CD8-positive, alpha-beta memory T cell (primary cell): ENCODE results near the gene ZNF609. TPM values are rescaled to one million over a fixed set of nuclear protein-coding genes. Genes with fewer than 3 reads are reported as not detected.

ENCODE experiments used
- CTCF ChIA-PET: fragments of 350-600 bp; sonication (Branson Sonifier 250); formaldehyde crosslinking; loops from one replicate; lab custom pipeline; 2021; ENCODE audit warnings: antibody characterized with exemption; lab: Charles Lee
- POLR2A ChIA-PET: fragments of 350-600 bp; sonication (Branson Sonifier 250); formaldehyde crosslinking; loops from one replicate; lab custom pipeline; 2021; ENCODE audit warnings: antibody characterized with exemption; lab: Charles Lee
- DNase-seq, 5 donors: peaks; one replicate each; pipeline versions ENCODE4 v3.0.0 to v3.0.0-alpha.2; 2020 to 2022; ENCODE audit warnings: mixed read lengths in 1 of 5
- H3K27ac ChIP-seq: one replicate; pipeline ENCODE4 v1.7.0; 2013; ENCODE audit warnings: low read depth, mild to moderate bottlenecking, low read length, moderate library complexity
- H3K27me3 ChIP-seq: 2 replicates; pipeline ENCODE4 v1.7.0; 2013; ENCODE audit warnings: low read length, mild to moderate bottlenecking; ENCODE audit not compliant: insufficient read depth, poor library complexity, severe bottlenecking
- H3K36me3 ChIP-seq: 2 replicates; pipeline ENCODE4 v1.7.0; 2013; ENCODE audit warnings: mild to moderate bottlenecking, low read length, moderate library complexity; ENCODE audit not compliant: insufficient read depth
- H3K4me1 ChIP-seq: 2 replicates; pipeline ENCODE4 v1.7.0; 2013; ENCODE audit warnings: mild to moderate bottlenecking, low read length, moderate library complexity; ENCODE audit not compliant: insufficient read depth
- H3K4me3 ChIP-seq: 2 replicates; pipeline ENCODE4 v1.7.0; 2013; ENCODE audit warnings: mild to moderate bottlenecking, low read length
- H3K9me3 ChIP-seq: 2 replicates; pipeline ENCODE4 v1.7.0; 2013; ENCODE audit warnings: mild to moderate bottlenecking, low read length
- H3K27ac Mint-ChIP-seq, 8 donors: one replicate each; pipeline ENCODE4 v1.8.0; 2020 to 2021; ENCODE audit warnings: mixed read lengths in 8 of 8, mild to moderate bottlenecking in 6 of 8, inconsistent platforms in 3 of 8, moderate library complexity in 3 of 8
- H3K27me3 Mint-ChIP-seq, 2 donors: one replicate each; pipeline ENCODE4 v1.8.0; 2020 to 2021; ENCODE audit warnings: mixed read lengths in 2 of 2, mild to moderate bottlenecking in 1 of 2, moderate library complexity in 1 of 2
- H3K36me3 Mint-ChIP-seq, 3 donors: one replicate each; pipeline ENCODE4 v1.8.0; 2020 to 2021; ENCODE audit warnings: mixed read lengths in 3 of 3, inconsistent platforms in 1 of 3, mild to moderate bottlenecking in 1 of 3
- H3K4me1 Mint-ChIP-seq, 3 donors: one replicate each; pipeline ENCODE4 v1.8.0; 2020 to 2021; ENCODE audit warnings: mixed read lengths in 3 of 3, inconsistent platforms in 1 of 3, mild to moderate bottlenecking in 1 of 3
- H3K4me3 Mint-ChIP-seq, 7 donors: one replicate each; pipeline ENCODE4 v1.8.0; 2020 to 2021; ENCODE audit warnings: mixed read lengths in 7 of 7, mild to moderate bottlenecking in 6 of 7, moderate library complexity in 4 of 7, inconsistent platforms in 2 of 7
- H3K9me3 Mint-ChIP-seq, 5 donors: one replicate each; pipeline ENCODE4 v1.8.0; 2020 to 2022; ENCODE audit warnings: mixed read lengths in 5 of 5, mild to moderate bottlenecking in 3 of 5, moderate library complexity in 2 of 5, inconsistent platforms in 1 of 5
- polyA plus RNA-seq: library from polyadenylated mRNA; unstranded; fragments of 300-500 nt; fragmentation: Illumina TruSeq; gene quantifications from one replicate; pipeline ENCODE4 v1.2.3, GENCODE V29; 2021
- total RNA-seq, 2 experiments: library from RNA; stranded (reverse); gene quantifications; one replicate each; pipeline ENCODE4 v1.2.3, GENCODE V29; 2021

The ZNF609 gene
- total and polyA plus RNA-seq, 3 experiments from 2014 or later = 10.7 to 38.9 (median 38.0) TPM

DNA sequence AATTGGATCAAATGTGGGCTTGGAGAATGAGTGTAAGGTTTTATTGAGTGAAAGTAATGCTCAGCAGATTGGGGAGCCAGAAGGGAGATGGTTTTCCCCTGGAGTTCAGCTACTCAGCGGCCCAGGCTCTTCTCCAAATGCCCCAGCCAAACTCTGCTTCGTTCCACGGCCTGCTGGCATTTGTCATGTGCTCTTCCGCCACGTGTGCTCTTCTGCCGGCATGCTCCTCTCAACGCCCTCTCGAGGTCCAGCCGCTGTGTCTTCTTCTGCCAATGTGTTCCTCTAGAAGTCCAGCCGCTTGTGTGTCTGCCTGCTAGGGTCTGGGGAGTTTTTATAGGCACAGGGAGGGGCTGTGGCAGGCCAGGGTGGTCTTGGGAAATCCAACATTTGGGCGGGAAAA lies 158.2 kb downstream of the ZNF609 start:
- H3K4me3 ChIP-seq = no peak overlapping the region
- no peaks in the 10 kb centered on the region for H3K36me3 ChIP-seq
- H3K4me3 Mint-ChIP-seq = peak overlapping the region in 1 of 7 donors; percentile 19
- no peaks in the 10 kb centered on the region for H3K27me3 ChIP-seq
- CTCF ChIA-PET = interaction anchor here (5.0 kb wide), 1 partner anchor 34 kb away, joined by 18 read pairs; no protein-coding TSS in a partner anchor
- H3K27me3 Mint-ChIP-seq = no peaks in the 10 kb centered on the region
- H3K27ac Mint-ChIP-seq = peak overlapping the region in 3 of 8 donors; percentile 26 to 50 (median 40)
- H3K4me1 Mint-ChIP-seq = peaks cover 66 to 75% (median 75%) of the 10 kb centered on the region in 3 donors
- H3K27ac ChIP-seq = no peak overlapping the region
- no peaks in the 10 kb centered on the region for H3K9me3 Mint-ChIP-seq
- peaks cover 69% of the 10 kb centered on the region for H3K4me1 ChIP-seq
- H3K36me3 Mint-ChIP-seq = peaks cover 0 to 4% (median 2%) of the 10 kb centered on the region in 3 donors
- POLR2A ChIA-PET = no interaction called here
- H3K9me3 ChIP-seq = no peaks in the 10 kb centered on the region
- DNase-seq = no peak

DNA sequence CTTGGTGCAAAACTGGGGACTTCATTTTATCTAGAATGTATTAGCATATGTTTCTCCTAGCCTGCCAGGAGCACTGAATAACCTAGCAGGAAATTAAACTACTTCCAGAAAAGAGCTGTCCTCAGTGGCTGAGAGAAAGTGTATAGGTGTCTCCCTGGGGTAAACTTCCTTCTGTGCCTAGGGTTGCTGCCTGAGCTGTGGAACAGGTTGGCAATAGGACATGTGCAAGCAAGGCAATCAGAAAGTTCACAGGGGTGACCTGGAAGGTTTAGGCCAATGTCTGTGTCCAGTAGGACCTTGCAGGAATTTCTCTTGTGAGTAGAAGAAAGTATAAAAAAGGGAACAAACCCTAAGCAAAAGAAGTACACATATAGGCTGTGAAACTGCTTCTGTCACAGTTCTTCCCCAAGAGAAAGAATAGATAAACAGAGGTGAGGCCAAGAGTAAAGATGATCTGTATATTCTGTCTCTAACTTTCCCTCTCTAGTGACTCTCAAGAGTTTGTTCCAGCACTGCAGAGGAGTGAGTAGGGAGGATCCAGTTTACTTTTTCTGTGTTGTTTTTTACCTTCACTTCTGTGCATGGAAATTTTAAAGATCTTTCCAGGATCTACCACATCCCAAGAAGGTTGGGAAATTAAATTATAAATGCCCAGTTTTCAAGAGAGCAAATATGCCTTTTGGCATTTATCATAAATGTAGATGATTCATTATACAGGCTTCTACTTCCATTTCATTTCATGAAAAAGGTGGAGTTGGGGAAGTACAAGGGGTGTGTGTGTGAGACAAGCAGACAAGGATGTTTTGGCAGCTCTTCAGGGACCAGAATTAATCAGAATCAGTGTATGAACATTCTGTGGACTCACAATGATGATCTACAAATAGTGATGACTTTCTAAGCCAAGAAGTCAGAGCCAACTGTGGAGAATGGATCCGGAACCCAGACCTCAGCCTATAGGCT lies 159.8 kb downstream of the ZNF609 start:
- no peaks in the 10 kb centered on the region for H3K9me3 Mint-ChIP-seq
- Histone ChIP-seq H3K27ac (no peak overlapping the region), H3K9me3 (no peaks in the 10 kb centered on the region), H3K4me1 (peaks cover 81% of the 10 kb centered on the region), H3K27me3 (no peaks in the 10 kb centered on the region), H3K36me3 (no peaks in the 10 kb centered on the region), H3K4me3 (no peak overlapping the region)
- DNase-seq = no peak
- H3K36me3 Mint-ChIP-seq = peaks cover 0 to 2% (median 2%) of the 10 kb centered on the region in 3 donors
- H3K27me3 Mint-ChIP-seq = no peaks in the 10 kb centered on the region
- peak overlapping the region in 6 of 7 donors; percentile 19 to 72 (median 47) for H3K4me3 Mint-ChIP-seq
- CTCF ChIA-PET = interaction anchor here (5.0 kb wide), 1 partner anchor 32 kb away, joined by 18 read pairs; no protein-coding TSS in a partner anchor
- H3K27ac Mint-ChIP-seq = peak overlapping the region in 7 of 8 donors; percentile 49 to 90 (median 80)
- POLR2A ChIA-PET = no interaction called here
- peaks cover 81 to 88% (median 88%) of the 10 kb centered on the region in 3 donors for H3K4me1 Mint-ChIP-seq

DNA sequence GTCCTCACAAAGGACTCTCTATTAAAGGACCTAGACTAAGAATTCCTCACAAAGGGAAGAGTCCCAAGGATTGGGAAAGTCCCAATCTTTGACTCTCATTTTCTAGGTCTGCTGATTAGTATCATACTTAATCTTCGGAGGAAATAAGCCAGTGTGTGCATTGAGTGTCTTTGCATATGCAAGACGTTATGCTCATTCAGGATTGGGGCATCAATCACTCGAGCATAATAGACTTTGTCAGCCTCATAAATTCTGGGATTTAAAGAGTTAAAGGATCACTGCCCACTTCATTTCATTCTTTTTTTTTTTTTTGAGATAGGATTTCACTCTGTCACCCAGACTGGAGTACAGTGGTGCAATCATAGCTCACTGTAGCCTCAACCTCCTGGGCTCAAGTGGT lies 160.7 kb downstream of the ZNF609 start:
- Histone ChIP-seq H3K9me3 (no peaks in the 10 kb centered on the region), H3K4me1 (peaks cover 78% of the 10 kb centered on the region), H3K27me3 (no peaks in the 10 kb centered on the region), H3K4me3 (no peak overlapping the region), H3K27ac (no peak overlapping the region), H3K36me3 (no peaks in the 10 kb centered on the region)
- peak overlapping the region in 5 of 7 donors; percentile 6 to 72 (median 55) for H3K4me3 Mint-ChIP-seq
- H3K36me3 Mint-ChIP-seq = peaks cover 0 to 3% (median 2%) of the 10 kb centered on the region in 3 donors
- ChIA-PET POLR2A (no interaction called here), CTCF (interaction anchor here (5.0 kb wide), 1 partner anchor 31 kb away, joined by 18 read pairs; no protein-coding TSS in a partner anchor)
- no peaks in the 10 kb centered on the region for H3K9me3 Mint-ChIP-seq
- DNase-seq = no peak
- H3K27ac Mint-ChIP-seq = peak overlapping the region in 4 of 8 donors; percentile 38 to 84 (median 79)
- peaks cover 78 to 86% (median 84%) of the 10 kb centered on the region in 3 donors for H3K4me1 Mint-ChIP-seq
- H3K27me3 Mint-ChIP-seq = no peaks in the 10 kb centered on the region

DNA sequence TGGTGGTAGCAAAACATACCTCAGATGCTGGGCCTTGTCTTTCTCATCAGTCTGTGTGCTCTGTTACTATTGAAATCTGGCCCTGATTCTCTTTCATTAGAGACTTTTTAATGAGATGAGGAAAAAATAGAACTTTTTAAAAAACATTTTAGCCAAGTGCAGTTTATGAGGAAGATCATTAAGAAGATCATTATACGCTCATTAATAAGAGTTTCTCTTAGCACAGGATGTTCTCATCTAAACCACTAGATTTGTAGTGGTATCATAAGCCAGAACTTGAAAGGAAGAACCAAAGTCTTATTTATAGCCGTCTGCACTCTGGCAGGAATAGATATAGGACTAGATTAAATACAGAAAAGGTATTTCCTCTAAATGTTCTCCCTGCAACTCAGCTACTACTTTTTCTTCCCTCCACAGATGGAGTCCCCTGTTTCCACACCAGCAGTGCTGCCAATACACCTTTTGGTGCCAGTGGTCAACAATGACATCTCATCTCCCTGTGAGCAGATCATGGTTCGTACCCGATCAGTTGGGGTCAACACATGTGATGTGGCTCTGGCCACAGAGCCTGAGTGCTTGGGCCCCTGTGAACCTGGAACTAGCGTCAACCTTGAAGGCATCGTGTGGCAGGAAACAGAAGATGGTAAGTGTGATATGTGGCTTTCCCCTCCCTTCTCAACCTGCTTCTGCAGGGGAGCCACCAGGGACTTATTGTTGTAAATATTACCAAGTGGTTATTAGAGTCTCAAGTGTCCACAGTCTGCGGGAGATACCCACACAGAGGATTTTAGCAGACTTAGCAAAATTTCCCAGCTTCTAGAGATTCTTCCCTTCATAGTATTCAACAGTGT lies 162.3 kb downstream of the ZNF609 start:
- Histone ChIP-seq H3K27me3 (no peaks in the 10 kb centered on the region), H3K4me1 (peaks cover 90% of the 10 kb centered on the region), H3K4me3 (peak overlapping the region; percentile 51), H3K27ac (peak overlapping the region; percentile 45), H3K36me3 (no peaks in the 10 kb centered on the region), H3K9me3 (no peaks in the 10 kb centered on the region)
- ChIA-PET CTCF (interaction anchor here (0.8 to 1.2 kb wide), 4 partner anchors 12 to 31 kb away, joined by 3 to 5 read pairs (median 4); no protein-coding TSS in a partner anchor), POLR2A (interaction anchor here (0.6 to 1.4 kb wide), 5 partner anchors 12 to 192 kb away, joined by 3 to 6 read pairs (median 4); no protein-coding TSS in a partner anchor)
- DNase-seq = peak; percentile 31 to 77 (median 73)
- Mint-ChIP-seq H3K9me3 (no peaks in the 10 kb centered on the region), H3K27ac (peak overlapping the region; percentile 66 to 94 (median 90)), H3K27me3 (no peaks in the 10 kb centered on the region), H3K4me1 (peaks cover 87 to 97% (median 93%) of the 10 kb centered on the region in 3 donors), H3K36me3 (peaks cover 0 to 9% (median 4%) of the 10 kb centered on the region in 3 donors), H3K4me3 (peak overlapping the region; percentile 31 to 82 (median 77))

DNA sequence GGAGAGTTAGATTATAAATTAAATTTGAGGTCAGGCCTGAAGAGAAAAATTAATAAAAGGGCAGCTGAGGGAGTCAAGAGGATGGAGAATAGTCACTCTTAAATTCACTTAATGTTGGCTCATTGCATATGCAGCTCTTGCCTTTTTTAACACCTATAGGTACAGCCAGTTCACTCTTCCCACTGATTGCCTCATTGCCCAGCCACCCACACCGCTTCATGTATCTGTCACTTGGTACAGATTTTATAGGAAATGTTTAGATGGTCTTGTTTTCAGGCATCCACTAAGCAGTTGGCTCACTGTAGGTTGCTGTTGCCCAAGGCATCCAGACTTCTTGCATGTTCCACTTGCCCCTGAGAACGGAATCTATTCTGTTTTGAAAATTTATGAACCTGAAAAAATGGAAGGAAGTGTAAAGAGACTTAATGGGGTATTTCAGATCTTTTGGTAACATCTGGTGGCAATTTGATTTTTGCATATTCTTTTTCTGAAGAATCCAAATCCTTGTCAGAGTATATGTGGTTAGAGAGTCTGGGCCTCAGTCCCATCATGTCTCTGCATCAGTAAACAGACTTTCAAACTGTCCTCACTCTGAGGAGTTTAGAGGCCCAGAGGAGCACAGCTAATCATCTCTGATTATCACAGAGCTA lies 163.1 kb downstream of the ZNF609 start:
- peaks cover 93% of the 10 kb centered on the region for H3K4me1 ChIP-seq
- no peak overlapping the region for H3K27ac ChIP-seq
- peak overlapping the region; percentile 66 to 94 (median 90) for H3K27ac Mint-ChIP-seq
- peak overlapping the region; percentile 51 for H3K4me3 ChIP-seq
- H3K36me3 Mint-ChIP-seq = peaks cover 0 to 9% (median 4%) of the 10 kb centered on the region in 3 donors
- POLR2A ChIA-PET = interaction anchor here (0.6 to 1.4 kb wide), 3 partner anchors 17 to 28 kb away, joined by 4 to 6 read pairs (median 4); no protein-coding TSS in a partner anchor
- no peaks in the 10 kb centered on the region for H3K27me3 Mint-ChIP-seq
- no peaks in the 10 kb centered on the region for H3K9me3 ChIP-seq
- H3K36me3 ChIP-seq = no peaks in the 10 kb centered on the region
- CTCF ChIA-PET = interaction anchor here (1.0 to 1.2 kb wide), 2 partner anchors 11 to 21 kb away, joined by 4 to 5 read pairs; no protein-coding TSS in a partner anchor
- peaks cover 80 to 94% (median 85%) of the 10 kb centered on the region in 3 donors for H3K4me1 Mint-ChIP-seq
- no peaks in the 10 kb centered on the region for H3K9me3 Mint-ChIP-seq
- peak overlapping the region; percentile 31 to 82 (median 77) for H3K4me3 Mint-ChIP-seq
- no peak for DNase-seq
- H3K27me3 ChIP-seq = no peaks in the 10 kb centered on the region

DNA sequence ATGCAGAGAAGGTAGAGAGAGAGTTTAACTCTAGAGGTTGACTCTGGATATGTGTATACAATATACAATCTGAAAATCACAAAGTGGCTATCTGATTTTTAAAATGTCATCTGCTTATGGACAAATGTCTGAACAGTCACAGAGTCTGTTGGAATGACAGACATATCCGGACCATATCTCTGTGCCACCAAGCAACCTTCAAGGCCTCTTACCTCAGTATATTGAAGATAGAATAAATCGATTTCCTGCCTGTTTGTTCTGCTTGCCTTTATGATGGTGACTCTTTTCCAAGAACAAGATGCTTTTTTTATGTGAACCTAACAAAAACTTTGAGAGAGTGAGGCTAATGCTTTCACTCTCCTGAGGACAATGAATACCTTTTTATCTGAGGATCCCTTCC lies 163.9 kb downstream of the ZNF609 start:
- DNase-seq = peak in 1 of 5 donors; percentile 33
- POLR2A ChIA-PET = no interaction called here
- H3K27me3 ChIP-seq = no peaks in the 10 kb centered on the region
- peaks cover 0 to 12% (median 4%) of the 10 kb centered on the region in 3 donors for H3K36me3 Mint-ChIP-seq
- H3K27ac Mint-ChIP-seq = peak overlapping the region; percentile 66 to 94 (median 90)
- H3K4me1 ChIP-seq = peaks cover 89% of the 10 kb centered on the region
- H3K9me3 ChIP-seq = no peaks in the 10 kb centered on the region
- CTCF ChIA-PET = no interaction called here
- peak overlapping the region in 6 of 7 donors; percentile 38 to 82 (median 78) for H3K4me3 Mint-ChIP-seq
- H3K27me3 Mint-ChIP-seq = no peaks in the 10 kb centered on the region
- H3K4me1 Mint-ChIP-seq = peaks cover 76 to 93% (median 84%) of the 10 kb centered on the region in 3 donors
- H3K4me3 ChIP-seq = no peak overlapping the region
- no peaks in the 10 kb centered on the region for H3K36me3 ChIP-seq
- H3K27ac ChIP-seq = no peak overlapping the region
- H3K9me3 Mint-ChIP-seq = no peaks in the 10 kb centered on the region

DNA sequence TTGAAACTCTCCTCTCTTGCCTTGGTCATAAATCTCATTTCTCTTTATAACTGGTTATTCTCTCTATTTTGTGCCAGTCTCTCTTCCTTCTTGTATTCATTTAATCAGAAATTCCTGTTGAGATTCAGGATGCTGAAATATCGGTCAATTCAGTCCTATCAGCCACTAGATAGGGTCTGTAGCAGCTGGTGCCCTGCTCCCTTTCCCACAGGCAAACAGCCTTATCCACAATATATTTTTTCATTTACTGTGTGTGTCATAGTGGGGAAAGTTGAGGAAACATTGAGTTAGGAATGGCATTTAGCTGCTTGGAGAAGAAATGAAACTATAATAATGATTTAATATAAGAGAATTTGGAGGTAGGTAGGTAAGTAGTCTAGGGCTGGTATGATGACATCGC lies 168.7 kb downstream of the ZNF609 start:
- H3K36me3 ChIP-seq = no peaks in the 10 kb centered on the region
- Mint-ChIP-seq H3K4me3 (peak overlapping the region in 2 of 7 donors; percentile 4 to 54), H3K9me3 (no peaks in the 10 kb centered on the region), H3K4me1 (peaks cover 44 to 86% (median 69%) of the 10 kb centered on the region in 3 donors), H3K27me3 (no peaks in the 10 kb centered on the region), H3K36me3 (peaks cover 3 to 14% (median 8%) of the 10 kb centered on the region in 3 donors), H3K27ac (peak overlapping the region in 7 of 8 donors; percentile 18 to 92 (median 61))
- no peak overlapping the region for H3K27ac ChIP-seq
- H3K4me1 ChIP-seq = peaks cover 64% of the 10 kb centered on the region
- ChIA-PET POLR2A (interaction anchor here (0.6 kb wide), 1 partner anchor 11 kb away, joined by 3 read pairs; no protein-coding TSS in a partner anchor), CTCF (interaction anchor here (0.5 kb wide), 1 partner anchor 79 kb away, joined by 3 read pairs; no protein-coding TSS in a partner anchor)
- no peaks in the 10 kb centered on the region for H3K27me3 ChIP-seq
- DNase-seq = no peak
- no peak overlapping the region for H3K4me3 ChIP-seq
- no peaks in the 10 kb centered on the region for H3K9me3 ChIP-seq
